Measurements from ENCODE around the gene TLCD2. TPM values are rescaled to one million over a fixed set of nuclear protein-coding genes. Genes with fewer than 3 reads are reported as not detected.
"Not testable (repeated sequence)": the region's sequence is repeated elsewhere in the genome, so short reads cannot be mapped to it uniquely, and the experiment has no call there.

Gene TLCD2
- total and polyA plus RNA-seq, 11 donors, result 1.5 to 6.1 (median 2.3) TPM

DNA sequence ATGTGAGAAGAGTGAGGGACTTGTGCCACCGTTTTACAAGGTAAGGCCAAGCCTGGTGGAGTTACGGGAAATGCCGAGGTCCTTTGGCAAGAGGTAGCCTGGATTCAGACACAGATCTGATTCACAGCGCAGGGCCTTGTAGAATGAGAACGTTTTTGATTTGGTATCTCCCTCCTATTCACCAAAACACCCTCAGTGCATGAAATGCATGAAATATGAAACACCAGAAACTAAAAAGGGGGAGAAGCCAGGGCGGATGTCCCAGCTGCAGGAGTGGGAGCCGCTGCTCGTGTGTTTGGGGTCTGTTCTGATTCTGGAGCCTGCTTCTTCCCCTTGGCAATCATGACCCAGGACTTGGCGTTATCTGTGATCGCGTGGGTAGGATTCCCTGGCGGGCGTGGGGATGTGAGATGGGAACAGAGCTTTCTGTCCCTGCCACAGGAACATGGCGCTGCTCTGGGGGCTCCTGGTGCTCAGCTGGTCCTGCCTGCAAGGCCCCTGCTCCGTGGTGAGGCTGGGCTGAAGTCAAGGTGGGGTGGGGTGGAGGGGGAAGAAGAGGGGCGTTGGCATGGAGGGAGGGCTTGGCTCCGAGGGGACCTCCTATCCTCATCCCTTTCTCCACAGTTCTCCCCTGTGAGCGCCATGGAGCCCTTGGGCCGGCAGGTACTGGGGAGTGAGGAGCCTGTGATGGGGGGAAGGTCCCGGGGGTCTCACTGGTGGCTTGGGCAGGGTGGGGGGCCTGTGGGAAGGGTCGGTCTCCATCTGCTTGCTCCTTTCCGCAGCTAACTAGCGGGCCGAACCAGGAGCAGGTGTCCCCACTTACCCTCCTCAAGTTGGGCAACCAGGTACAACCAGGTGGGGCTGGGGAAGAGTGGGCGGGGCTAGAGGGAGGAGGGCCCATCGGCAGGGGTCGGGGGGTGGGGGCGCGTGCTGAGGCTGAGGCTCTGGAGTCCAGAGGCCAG is 34.7 kb upstream of the TLCD2 start:
- TF ChIP-seq, protein P1, sequence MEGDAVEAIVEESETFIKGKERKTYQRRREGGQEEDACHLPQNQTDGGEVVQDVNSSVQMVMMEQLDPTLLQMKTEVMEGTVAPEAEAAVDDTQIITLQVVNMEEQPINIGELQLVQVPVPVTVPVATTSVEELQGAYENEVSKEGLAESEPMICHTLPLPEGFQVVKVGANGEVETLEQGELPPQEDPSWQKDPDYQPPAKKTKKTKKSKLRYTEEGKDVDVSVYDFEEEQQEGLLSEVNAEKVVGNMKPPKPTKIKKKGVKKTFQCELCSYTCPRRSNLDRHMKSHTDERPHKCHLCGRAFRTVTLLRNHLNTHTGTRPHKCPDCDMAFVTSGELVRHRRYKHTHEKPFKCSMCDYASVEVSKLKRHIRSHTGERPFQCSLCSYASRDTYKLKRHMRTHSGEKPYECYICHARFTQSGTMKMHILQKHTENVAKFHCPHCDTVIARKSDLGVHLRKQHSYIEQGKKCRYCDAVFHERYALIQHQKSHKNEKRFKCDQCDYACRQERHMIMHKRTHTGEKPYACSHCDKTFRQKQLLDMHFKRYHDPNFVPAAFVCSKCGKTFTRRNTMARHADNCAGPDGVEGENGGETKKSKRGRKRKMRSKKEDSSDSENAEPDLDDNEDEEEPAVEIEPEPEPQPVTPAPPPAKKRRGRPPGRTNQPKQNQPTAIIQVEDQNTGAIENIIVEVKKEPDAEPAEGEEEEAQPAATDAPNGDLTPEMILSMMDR (IDR thresholded peaks at IDR 0.05), result no peak
- no peak for TF ChIP-seq POLR2A (IDR thresholded peaks at IDR 0.05)
- ATAC-seq (peak; percentile 5 to 60 (median 26)), DNase-seq (no peak)
- H3K27ac ChIP-seq, result peak overlapping the region in 4 of 12 donors; percentile 24 to 30 (median 26)
- no peak overlapping the region for H3K4me3 ChIP-seq
- WGBS, 4 donors, result 77 to 89% (median 86%) methylated on average over 23 to 29 of the region's 29 CpGs
- no peaks in the 10 kb centered on the region for H3K36me3 ChIP-seq
- peaks cover 0 to 9% (median 0%) of the 10 kb centered on the region in 12 donors for H3K4me1 ChIP-seq
- no peaks in the 10 kb centered on the region for H3K27me3 ChIP-seq
- H3K9me3 ChIP-seq, result no peaks in the 10 kb centered on the region
- intact Hi-C loops (cut with DNase I), result no loop called here

DNA sequence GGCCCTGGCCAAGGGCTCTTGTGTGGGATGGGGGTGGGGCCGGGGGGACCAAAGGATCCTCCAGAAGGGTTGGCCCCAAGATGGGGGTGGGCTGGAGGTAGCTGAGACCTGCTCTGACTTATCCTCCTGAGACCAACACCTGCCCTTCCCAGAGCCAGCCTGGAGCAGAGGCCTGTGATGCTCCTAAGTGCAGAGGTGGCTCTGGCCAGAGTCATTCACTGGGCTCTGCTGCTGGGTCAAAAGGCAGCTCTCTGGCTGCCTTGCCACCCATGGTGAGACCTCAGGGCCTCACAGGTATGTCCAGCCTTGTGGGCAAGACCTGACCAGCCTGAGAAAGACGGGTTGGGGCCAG is 32.9 kb upstream of the TLCD2 start:
- intact Hi-C loops (cut with DNase I), result no loop called here
- TF ChIP-seq, protein P1 (IDR thresholded peaks at IDR 0.05), result no peak
- TF ChIP-seq POLR2A (IDR thresholded peaks at IDR 0.05), result no peak
- DNase-seq, result no peak
- H3K27ac ChIP-seq, result no peak overlapping the region
- no peak for ATAC-seq
- peaks cover 0 to 10% (median under 1%) of the 10 kb centered on the region in 12 donors for H3K4me1 ChIP-seq
- H3K27me3 ChIP-seq, result no peaks in the 10 kb centered on the region
- H3K36me3 ChIP-seq, result peaks cover 0 to 3% (median under 1%) of the 10 kb centered on the region in 9 donors
- H3K9me3 ChIP-seq, result no peaks in the 10 kb centered on the region
- 88 to 92% (median 90%) methylated on average over 1 to 2 of the region's 2 CpGs for WGBS, 4 donors
- H3K4me3 ChIP-seq, result no peak overlapping the region

DNA sequence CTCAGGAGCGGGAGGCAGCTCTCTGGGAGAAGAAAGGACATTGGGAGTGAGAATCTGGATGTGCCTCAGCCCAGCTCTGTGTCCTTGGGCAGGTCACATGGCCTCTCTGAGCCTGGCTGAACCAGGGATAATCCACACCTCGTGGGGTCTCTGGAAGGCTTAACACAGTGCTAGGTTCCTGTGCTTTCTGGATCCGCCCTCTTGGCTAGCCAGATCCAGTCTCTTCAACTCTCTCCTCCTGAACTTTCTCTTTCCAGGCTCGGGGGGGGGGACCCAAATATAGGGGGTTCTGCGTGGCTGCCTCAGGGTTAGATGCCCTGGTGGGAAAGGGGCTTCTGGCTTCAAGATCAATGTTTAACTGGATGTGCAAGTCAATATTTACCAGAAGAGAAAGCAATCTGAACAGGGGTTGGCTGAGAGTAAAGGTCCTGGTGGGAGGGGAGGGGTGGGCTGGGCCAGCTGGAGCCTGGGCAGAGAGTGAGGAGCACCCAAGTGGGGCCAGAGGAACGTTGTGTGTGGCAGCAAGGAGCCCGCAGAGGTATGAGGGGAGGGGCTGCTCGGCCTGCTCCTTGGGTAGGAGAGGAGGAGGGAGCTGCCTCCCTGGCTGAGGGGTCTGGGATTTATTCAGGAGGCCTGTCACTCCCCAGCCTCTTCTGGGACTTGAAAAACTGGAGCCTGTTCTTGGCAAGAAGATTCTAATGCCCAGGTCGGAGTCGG is 32.4 kb upstream of the TLCD2 start, which contains the start of gene SERPINF2:
Gene SERPINF2, plus strand, starts transcription at position 501 of the 717 bp plus-strand sequence. CDS start 2,125 bp downstream, outside the sequence.
- TF ChIP-seq, protein P1 (IDR thresholded peaks at IDR 0.05), result no peak
- no peak for TF ChIP-seq POLR2A (IDR thresholded peaks at IDR 0.05)

DNA sequence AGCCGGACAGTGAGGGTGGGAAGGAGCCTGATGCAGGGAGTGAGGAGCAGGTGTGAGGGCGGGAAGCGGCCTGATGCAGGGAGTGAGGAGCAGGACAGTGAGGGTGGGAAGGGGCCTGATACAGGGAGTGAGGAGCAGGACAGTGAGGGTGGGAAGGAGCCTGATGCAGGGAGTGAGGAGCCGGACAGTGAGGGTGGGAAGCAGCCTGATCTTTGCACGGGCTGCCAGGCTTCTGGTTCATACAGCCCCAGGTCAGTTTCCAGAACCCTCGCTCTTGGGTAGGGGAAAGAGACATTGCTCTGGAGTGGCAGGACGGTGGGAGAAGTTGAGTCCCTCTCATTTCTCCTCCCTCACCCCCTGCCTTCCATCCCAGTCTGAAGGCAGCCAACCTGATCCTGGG is 31.7 kb upstream of the TLCD2 start:
- DNase-seq; H3K4me3 ChIP-seq; H3K27ac ChIP-seq; intact Hi-C loops (cut with DNase I); ATAC-seq; H3K27me3 ChIP-seq; H3K9me3 ChIP-seq: not testable (repeated sequence)
- 79 to 96% (median 90%) methylated on average over 7 of the region's 7 CpGs for WGBS, 4 donors
- Histone ChIP-seq H3K4me1 (peaks cover 0 to 18% (median 6%) of the 10 kb centered on the region in 12 donors), H3K36me3 (peaks cover 0 to 12% (median 10%) of the 10 kb centered on the region in 9 donors)

More for the DNA sequence above, 32.4 kb upstream of the TLCD2 start, which contains the start of gene SERPINF2:
- H3K9me3 ChIP-seq, result no peaks in the 10 kb centered on the region
- intact Hi-C loops (cut with DNase I), result no loop called here
- whole genome bisulfite sequencing, 4 donors, result 60 to 74% (median 73%) methylated on average over 8 to 10 of the region's 10 CpGs
- H3K36me3 ChIP-seq, result peaks cover 0 to 7% (median 4%) of the 10 kb centered on the region in 9 donors
- peaks cover 0 to 16% (median 5%) of the 10 kb centered on the region in 12 donors for H3K4me1 ChIP-seq
- H3K4me3 ChIP-seq, result no peak within 1 kb of the TSS
- H3K27ac ChIP-seq, result no peak within 1 kb of the TSS
- DNase-seq (no peak), ATAC-seq (no peak)
- H3K27me3 ChIP-seq, result no peaks in the 10 kb centered on the region

Measured in heart left ventricle (tissue), 16 donors.